K562 (cell line): ENCODE data around the gene DTNBP1. TPM values are rescaled to one million over a fixed set of nuclear protein-coding genes. Genes with fewer than 3 reads are reported as not detected.

Source experiments
- ARID2 ChIP-seq: fragments of 450-650 bp; IDR thresholded peaks from 2 replicates; pipeline ENCODE4 v1.6.1; 2017; ENCODE audit warnings: antibody characterized with exemption, mild to moderate bottlenecking
- BDP1 ChIP-seq: IDR thresholded peaks from 3 replicates; pipeline ENCODE4 v1.6.1; 2011; ENCODE audit not compliant: insufficient read length, insufficient read depth
- CHD4 ChIP-seq: fragments of 200-600 bp; sonication (generic); IDR thresholded peaks from 3 replicates; pipeline ENCODE4 v1.6.1; 2012; ENCODE audit warnings: low read depth, mild to moderate bottlenecking, mixed read lengths, low read length, inconsistent platforms; ENCODE audit not compliant: insufficient read depth, insufficient replicate concordance, poor library complexity, severe bottlenecking
- CTCF ChIP-seq, 3 experiments: IDR thresholded peaks in 2 of 3; conservative IDR thresholded peaks in 1 of 3; 2 replicates each; pipeline ENCODE4 v1.5.1; 2011 to 2012; ENCODE audit warnings: low read length in 3 of 3, mild to moderate bottlenecking in 3 of 3, control low read depth in 2 of 3, improper control_type of control experiment in 1 of 3, inconsistent platforms in 1 of 3, low read depth in 1 of 3, mixed read lengths in 1 of 3, moderate library complexity in 1 of 3; ENCODE audit not compliant: insufficient read depth in 2 of 3
- KDM1A ChIP-seq, 2 experiments: fragments of 450-650 bp; IDR thresholded peaks; 2 replicates each; pipeline ENCODE4 v1.6.1; 2016; ENCODE audit warnings: mild to moderate bottlenecking in 2 of 2
- NFE2 ChIP-seq: IDR thresholded peaks from 2 replicates; pipeline ENCODE4 v1.6.1; 2014; ENCODE audit warnings: antibody characterized with exemption, low read depth
- PHF20 ChIP-seq: fragments of 450-650 bp; IDR thresholded peaks from 2 replicates; pipeline ENCODE4 v1.6.1; 2018; ENCODE audit not compliant: partially characterized antibody
- RAD21 ChIP-seq, 2 experiments: fragments of 250-450 bp in 1 of 2; fragments of 450-650 bp in 1 of 2; sonication (Bioruptor Pico) in 1 of 2; formaldehyde crosslinking in 1 of 2; IDR thresholded peaks in 1 of 2; conservative IDR thresholded peaks in 1 of 2; 2 replicates each; pipeline versions ENCODE4 v1.4.0 to v1.8.0; 2020 to 2022; ENCODE audit warnings: mild to moderate bottlenecking in 2 of 2, moderate library complexity in 1 of 2
- RHOXF2B ChIP-seq: fragments of 250-450 bp; sonication (Bioruptor Pico); conservative IDR thresholded peaks from 2 replicates; pipeline ENCODE4 v1.5.1; 2021
- SIN3A ChIP-seq, 2 experiments: fragments of 150-350 bp in 1 of 2; IDR thresholded peaks; 2 replicates each; pipeline ENCODE4 v1.6.1; 2011 to 2016; ENCODE audit warnings: borderline replicate concordance in 2 of 2, low read depth in 2 of 2, low read length in 2 of 2, mild to moderate bottlenecking in 2 of 2, moderate library complexity in 2 of 2; ENCODE audit not compliant: control insufficient read depth in 1 of 2
- TCF7 ChIP-seq: sonication (generic); IDR thresholded peaks from 2 replicates; pipeline ENCODE4 v1.6.1; 2016; ENCODE audit warnings: antibody characterized with exemption, borderline replicate concordance
- ZC3H11A ChIP-seq: IDR thresholded peaks from 2 replicates; pipeline ENCODE4 v1.6.1; 2012; ENCODE audit warnings: low read depth, low read length, improper control_type of control experiment
- ZNF699 ChIP-seq: fragments of 250-450 bp; sonication (Bioruptor Pico); IDR thresholded peaks from 2 replicates; pipeline ENCODE4 v1.8.0; 2021; ENCODE audit warnings: mild to moderate bottlenecking, moderate library complexity; ENCODE audit not compliant: insufficient replicate concordance
- ZNF778 ChIP-seq: fragments of 450-650 bp; formaldehyde crosslinking; IDR thresholded peaks from 2 replicates; pipeline ENCODE4 v1.4.0; 2020; ENCODE audit warnings: mild to moderate bottlenecking, moderate library complexity
- ZNF785 ChIP-seq: fragments of 250-450 bp; sonication (Bioruptor Pico); IDR thresholded peaks from 2 replicates; pipeline ENCODE4 v1.4.0; 2020; ENCODE audit warnings: mild to moderate bottlenecking
- polyA plus RNA-seq, 8 experiments: library from polyadenylated mRNA; depleted of rRNA in 4 of 8; stranded (reverse) in 5 of 8; unstranded in 3 of 8; fragments of >200 nt; fragmentation: Nextera tagmentation in 2 of 8; fragmentation: Illumina TruSeq in 1 of 8; extraction: Ambion mirVana in 2 of 8; extraction: Trizol in 1 of 8; gene quantifications; 2 replicates each; pipeline versions ENCODE4 v1.2.1 to v1.2.3, GENCODE V29; 2011 to 2014; ENCODE audit warnings: inconsistent platforms in 1 of 8, missing spikeins in 1 of 8
- total RNA-seq, 7 experiments: library from RNA; depleted of rRNA in 6 of 7; stranded (reverse); fragments of >200 nt in 6 of 7; fragmentation: Illumina TruSeq in 2 of 7; extraction: Trizol in 2 of 7; gene quantifications; 2 replicates each; pipeline versions ENCODE4 v1.2.1 to v1.2.3, GENCODE V29; 2011 to 2021; ENCODE audit warnings: low replicate concordance in 1 of 7
- TF ChIP-seq, protein P1 (sequence below): fragments of 150-350 bp; conservative IDR thresholded peaks from 2 replicates; pipeline ENCODE4 v1.6.1; 2014; ENCODE audit warnings: low read length
- TF ChIP-seq, protein P2 (sequence below), 2 experiments: fragments of 450-650 bp; conservative IDR thresholded peaks; 2 replicates each; pipeline ENCODE4 v1.6.1; 2017; ENCODE audit warnings: mild to moderate bottlenecking in 2 of 2, moderate library complexity in 2 of 2
- TF ChIP-seq, protein P3 (sequence below): fragments of 450-650 bp; formaldehyde crosslinking; IDR thresholded peaks from 2 replicates; pipeline ENCODE4 v1.4.0; 2022; ENCODE audit warnings: mild to moderate bottlenecking, moderate library complexity

DTNBP1 gene
- total and polyA plus RNA-seq, 9 of the 15 experiments (the other 6 are each of a cell fraction or from before 2014, with no cell fraction given) = 16.7 to 54.5 (median 21.4) TPM

DNA sequence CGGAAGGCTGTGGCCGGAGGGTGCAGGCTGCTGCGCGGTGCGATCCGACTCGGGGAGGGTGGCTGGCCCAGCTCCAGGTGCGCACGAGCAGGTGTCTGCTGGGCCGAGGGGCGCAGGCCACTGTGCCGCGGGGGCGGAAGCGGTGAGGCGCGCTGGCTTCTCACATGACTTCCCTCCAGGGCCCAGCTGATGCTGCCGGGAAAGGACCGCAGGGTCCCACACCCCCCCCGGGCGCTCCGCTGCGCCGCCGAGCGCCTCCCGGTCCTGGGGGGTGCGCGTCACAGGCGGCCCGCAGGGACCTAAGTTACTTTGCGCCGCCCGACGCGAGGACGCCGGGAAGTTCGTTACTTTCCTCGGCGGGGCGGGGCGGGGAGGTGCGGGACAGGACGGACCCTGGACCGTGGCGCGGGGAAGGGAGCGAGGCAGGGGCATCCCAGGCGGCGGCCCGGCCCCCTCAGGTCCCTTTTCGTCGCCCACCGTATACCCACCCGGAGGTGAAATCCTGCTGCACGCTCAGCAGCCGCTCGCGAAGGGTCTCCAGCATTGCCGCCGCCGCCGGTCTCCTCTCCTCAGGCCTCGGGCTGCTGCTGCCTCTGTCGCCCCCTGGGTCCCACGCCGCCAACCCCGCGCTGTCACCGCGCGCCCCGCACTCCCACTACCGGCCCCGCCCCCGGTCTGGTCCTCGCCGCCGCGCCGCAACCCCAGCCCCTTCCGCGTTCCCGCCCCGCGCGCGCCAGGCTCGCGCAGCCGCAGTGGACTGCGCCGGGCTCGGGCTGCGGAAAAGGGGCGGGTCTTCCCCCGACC is at the start of gene DTNBP1 (continued):
- TF ChIP-seq, protein P1, sequence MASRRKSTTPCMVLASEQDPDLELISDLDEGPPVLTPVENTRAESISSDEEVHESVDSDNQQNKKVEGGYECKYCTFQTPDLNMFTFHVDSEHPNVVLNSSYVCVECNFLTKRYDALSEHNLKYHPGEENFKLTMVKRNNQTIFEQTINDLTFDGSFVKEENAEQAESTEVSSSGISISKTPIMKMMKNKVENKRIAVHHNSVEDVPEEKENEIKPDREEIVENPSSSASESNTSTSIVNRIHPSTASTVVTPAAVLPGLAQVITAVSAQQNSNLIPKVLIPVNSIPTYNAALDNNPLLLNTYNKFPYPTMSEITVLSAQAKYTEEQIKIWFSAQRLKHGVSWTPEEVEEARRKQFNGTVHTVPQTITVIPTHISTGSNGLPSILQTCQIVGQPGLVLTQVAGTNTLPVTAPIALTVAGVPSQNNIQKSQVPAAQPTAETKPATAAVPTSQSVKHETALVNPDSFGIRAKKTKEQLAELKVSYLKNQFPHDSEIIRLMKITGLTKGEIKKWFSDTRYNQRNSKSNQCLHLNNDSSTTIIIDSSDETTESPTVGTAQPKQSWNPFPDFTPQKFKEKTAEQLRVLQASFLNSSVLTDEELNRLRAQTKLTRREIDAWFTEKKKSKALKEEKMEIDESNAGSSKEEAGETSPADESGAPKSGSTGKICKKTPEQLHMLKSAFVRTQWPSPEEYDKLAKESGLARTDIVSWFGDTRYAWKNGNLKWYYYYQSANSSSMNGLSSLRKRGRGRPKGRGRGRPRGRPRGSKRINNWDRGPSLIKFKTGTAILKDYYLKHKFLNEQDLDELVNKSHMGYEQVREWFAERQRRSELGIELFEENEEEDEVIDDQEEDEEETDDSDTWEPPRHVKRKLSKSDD = no peak
- TF ChIP-seq PHF20 = peak; percentile 50
- no peak for TF ChIP-seq ZNF699 (CRISPR knock-in tag)
- no peak; the same call in 1 of the 2 replicates for TF ChIP-seq NFE2
- no peak for TF ChIP-seq ARID2
- no peak for TF ChIP-seq ZNF785 (CRISPR knock-in tag)
- TF ChIP-seq RAD21 (CRISPR knock-in tag; conservative IDR thresholded peaks at IDR 0.05 in 1 of 2, IDR thresholded peaks at IDR 0.05 in 1 of 2) = no peak
- no peak for TF ChIP-seq ZNF778 (CRISPR knock-in tag)
- no peak for TF ChIP-seq RHOXF2B (CRISPR knock-in tag)
- peak; percentile 20; the same call in 1 of the 2 replicates for TF ChIP-seq TCF7
- TF ChIP-seq, protein P2, sequence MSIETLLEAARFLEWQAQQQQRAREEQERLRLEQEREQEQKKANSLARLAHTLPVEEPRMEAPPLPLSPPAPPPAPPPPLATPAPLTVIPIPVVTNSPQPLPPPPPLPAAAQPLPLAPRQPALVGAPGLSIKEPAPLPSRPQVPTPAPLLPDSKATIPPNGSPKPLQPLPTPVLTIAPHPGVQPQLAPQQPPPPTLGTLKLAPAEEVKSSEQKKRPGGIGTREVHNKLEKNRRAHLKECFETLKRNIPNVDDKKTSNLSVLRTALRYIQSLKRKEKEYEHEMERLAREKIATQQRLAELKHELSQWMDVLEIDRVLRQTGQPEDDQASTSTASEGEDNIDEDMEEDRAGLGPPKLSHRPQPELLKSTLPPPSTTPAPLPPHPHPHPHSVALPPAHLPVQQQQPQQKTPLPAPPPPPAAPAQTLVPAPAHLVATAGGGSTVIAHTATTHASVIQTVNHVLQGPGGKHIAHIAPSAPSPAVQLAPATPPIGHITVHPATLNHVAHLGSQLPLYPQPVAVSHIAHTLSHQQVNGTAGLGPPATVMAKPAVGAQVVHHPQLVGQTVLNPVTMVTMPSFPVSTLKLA (conservative IDR thresholded peaks at IDR 0.05) = peak; percentile 15 to 71
- no peak for TF ChIP-seq KDM1A (IDR thresholded peaks at IDR 0.05)
- TF ChIP-seq BDP1 = no peak
- no peak for TF ChIP-seq ZC3H11A
- TF ChIP-seq CHD4 = no peak
- TF ChIP-seq SIN3A (IDR thresholded peaks at IDR 0.05; ENCODE audit: borderline replicate concordance in 2 of 2, control insufficient read depth in 1 of 2, low read depth in 2 of 2, low read length in 2 of 2) = peak; percentile 74 to 78; a peak in 2 of 4 replicates
- TF ChIP-seq, protein P3, sequence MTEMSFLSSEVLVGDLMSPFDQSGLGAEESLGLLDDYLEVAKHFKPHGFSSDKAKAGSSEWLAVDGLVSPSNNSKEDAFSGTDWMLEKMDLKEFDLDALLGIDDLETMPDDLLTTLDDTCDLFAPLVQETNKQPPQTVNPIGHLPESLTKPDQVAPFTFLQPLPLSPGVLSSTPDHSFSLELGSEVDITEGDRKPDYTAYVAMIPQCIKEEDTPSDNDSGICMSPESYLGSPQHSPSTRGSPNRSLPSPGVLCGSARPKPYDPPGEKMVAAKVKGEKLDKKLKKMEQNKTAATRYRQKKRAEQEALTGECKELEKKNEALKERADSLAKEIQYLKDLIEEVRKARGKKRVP (CRISPR knock-in tag) = peak; percentile 15; the same call in 1 of the 2 replicates
- peak in 1 of 3 experiments; percentile 3; a peak in 1 of 6 replicates for TF ChIP-seq CTCF (IDR thresholded peaks at IDR 0.05 in 2 of 3, conservative IDR thresholded peaks at IDR 0.05 in 1 of 3; ENCODE audit: insufficient read depth in 2 of 3, low read depth in 1 of 3, low read length in 3 of 3)
